Measurements from ENCODE around the gene ESRP2.
A peak's percentile ranks its signal among the peaks of the same experiment; 100 is the strongest.

Gene ESRP2

DNA sequence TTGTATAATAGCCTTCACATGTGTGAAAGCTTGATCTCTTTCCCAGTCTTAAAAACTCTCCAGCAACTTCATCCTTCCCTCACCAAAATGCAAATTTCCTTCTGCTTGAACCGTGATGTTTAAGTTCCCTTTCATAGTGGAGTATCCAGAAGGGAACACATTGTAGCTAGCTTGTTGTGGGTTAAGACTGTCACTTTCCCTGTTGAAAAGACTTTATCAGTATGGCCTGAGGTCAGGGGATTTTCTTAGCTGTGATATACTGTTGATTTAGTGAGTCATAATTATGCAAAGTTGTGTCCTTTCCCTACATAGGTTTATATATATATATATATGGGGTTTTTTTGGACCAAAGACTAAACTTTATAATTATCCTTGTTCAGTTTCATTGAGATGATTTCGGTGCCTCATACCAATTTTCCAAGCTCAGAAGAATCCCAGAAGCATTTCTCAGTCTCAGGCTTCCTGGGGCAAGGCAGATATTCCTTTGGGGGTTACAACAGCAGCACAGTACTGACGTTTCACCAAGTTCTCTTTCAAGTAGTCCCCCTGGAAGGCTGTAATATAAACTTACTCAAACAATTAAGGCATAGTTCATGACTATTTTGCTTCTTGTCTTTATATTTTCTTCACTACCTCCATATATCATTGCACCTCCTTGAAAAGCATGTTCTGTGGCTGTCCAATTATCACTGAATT lies 35.7 kb downstream of the ESRP2 start:
- Histone ChIP-seq H3K36me3 (replicated peaks) (no peaks in the 10 kb centered on the region), H3K27me3 (replicated peaks) (no peaks in the 10 kb centered on the region), H3K4me3 (ENCODE audit: low read depth, low read length) (no peak overlapping the region), H3K27ac (peak overlapping the region; percentile 26)
- in situ Hi-C loops (cut with HindIII; ENCODE audit: low pct_ligation_motif_present, low sequenced_read_pairs) = no loop called here
- peak; percentile 48 for DNase-seq
- TF ChIP-seq CTCF (IDR thresholded peaks at IDR 0.05; ENCODE audit: low read depth, low read length, missing control alignments) = no peak

GRCh38 chr16:68197250-68197649 lies 38.7 kb downstream of the ESRP2 start:
- H3K27ac ChIP-seq = no peak overlapping the region
- H3K36me3 ChIP-seq (replicated peaks) = no peaks in the 10 kb centered on the region
- in situ Hi-C loops (cut with HindIII; ENCODE audit: low pct_ligation_motif_present, low sequenced_read_pairs) = no loop called here
- TF ChIP-seq CTCF (IDR thresholded peaks at IDR 0.05; ENCODE audit: low read depth, low read length, missing control alignments) = no peak
- peak; percentile 45 for DNase-seq
- H3K4me3 ChIP-seq (ENCODE audit: low read depth, low read length) = no peak overlapping the region
- H3K27me3 ChIP-seq (replicated peaks) = no peaks in the 10 kb centered on the region

- no peak for TF ChIP-seq CTCF (IDR thresholded peaks at IDR 0.05; ENCODE audit: low read depth, low read length, missing control alignments)
- in situ Hi-C loops (cut with HindIII; ENCODE audit: low pct_ligation_motif_present, low sequenced_read_pairs) = no loop called here
- Histone ChIP-seq H3K36me3 (replicated peaks) (peaks cover 8% of the 10 kb centered on the region), H3K27ac (no peak overlapping the region), H3K4me3 (ENCODE audit: low read depth, low read length) (no peak overlapping the region), H3K27me3 (replicated peaks) (no peaks in the 10 kb centered on the region)
- no peak for DNase-seq
These were observed 41.7 kb downstream of the ESRP2 start for GRCh38 chr16:68194251-68194650.

DNA sequence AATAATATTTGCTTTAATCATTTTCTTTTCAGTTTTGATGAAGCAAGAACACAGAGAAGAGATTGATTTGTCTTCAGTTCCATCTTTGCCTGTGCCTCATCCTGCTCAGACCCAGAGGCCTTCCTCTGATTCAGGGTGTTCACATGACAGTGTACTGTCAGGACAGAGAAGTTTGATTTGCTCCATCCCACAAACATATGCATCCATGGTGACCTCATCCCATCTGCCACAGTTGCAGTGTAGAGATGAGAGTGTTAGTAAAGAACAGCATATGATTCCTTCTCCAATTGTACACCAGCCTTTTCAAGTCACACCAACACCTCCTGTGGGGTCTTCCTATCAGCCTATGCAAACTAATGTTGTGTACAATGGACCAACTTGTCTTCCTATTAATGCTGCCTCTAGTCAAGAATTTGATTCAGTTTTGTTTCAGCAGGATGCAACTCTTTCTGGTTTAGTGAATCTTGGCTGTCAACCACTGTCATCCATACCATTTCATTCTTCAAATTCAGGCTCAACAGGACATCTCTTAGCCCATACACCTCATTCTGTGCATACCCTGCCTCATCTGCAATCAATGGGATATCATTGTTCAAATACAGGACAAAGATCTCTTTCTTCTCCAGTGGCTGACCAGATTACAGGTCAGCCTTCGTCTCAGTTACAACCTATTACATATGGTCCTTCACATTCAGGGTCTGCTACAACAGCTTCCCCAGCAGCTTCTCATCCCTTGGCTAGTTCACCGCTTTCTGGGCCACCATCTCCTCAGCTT lies 45.0 kb downstream of the ESRP2 start:
- in situ Hi-C loops (cut with HindIII; ENCODE audit: low pct_ligation_motif_present, low sequenced_read_pairs) = no loop called here
- Histone ChIP-seq H3K4me3 (ENCODE audit: low read depth, low read length) (no peak overlapping the region), H3K27ac (no peak overlapping the region), H3K27me3 (replicated peaks) (no peaks in the 10 kb centered on the region), H3K36me3 (replicated peaks) (peaks cover 8% of the 10 kb centered on the region)
- no peak for TF ChIP-seq CTCF (IDR thresholded peaks at IDR 0.05; ENCODE audit: low read depth, low read length, missing control alignments)
- no peak for DNase-seq

GRCh38 chr16:68190081-68190480 lies 45.8 kb downstream of the ESRP2 start:
- TF ChIP-seq CTCF (IDR thresholded peaks at IDR 0.05; ENCODE audit: low read depth, low read length, missing control alignments) = no peak
- Histone ChIP-seq H3K4me3 (ENCODE audit: low read depth, low read length) (no peak overlapping the region), H3K27me3 (replicated peaks) (no peaks in the 10 kb centered on the region), H3K36me3 (replicated peaks) (peaks cover 8% of the 10 kb centered on the region), H3K27ac (no peak overlapping the region)
- no peak for DNase-seq
- in situ Hi-C loops (cut with HindIII; ENCODE audit: low pct_ligation_motif_present, low sequenced_read_pairs) = no loop called here
